H9 (cell line): ENCODE data around the gene DEGS2. TPM values are rescaled to one million over a fixed set of nuclear protein-coding genes. Genes with fewer than 3 reads are reported as not detected.
A peak's percentile ranks its signal among the peaks of the same experiment; 100 is the strongest.

Experiments
- DNase-seq: peaks from one replicate; pipeline ENCODE4 v3.0.0-alpha.2; 2017
- H2AFZ ChIP-seq: one replicate; pipeline ENCODE4 v1.6.1; 2013; ENCODE audit warnings: mild to moderate bottlenecking, low read length, control low read depth, moderate library complexity
- H2AK5ac ChIP-seq: 2 replicates; pipeline ENCODE4 v1.6.1; 2013; ENCODE audit warnings: low read length, control low read depth, mixed read lengths; ENCODE audit not compliant: insufficient read length
- H2BK120ac ChIP-seq: one replicate; pipeline ENCODE4 v1.6.1; 2013; ENCODE audit warnings: low read depth, mild to moderate bottlenecking, low read length, control low read depth, inconsistent platforms; ENCODE audit not compliant: poor library complexity, severe bottlenecking
- H2BK12ac ChIP-seq: 2 replicates; pipeline ENCODE4 v1.6.1; 2013; ENCODE audit warnings: low read length, control low read depth, mixed read lengths, low read depth; ENCODE audit not compliant: insufficient read length
- H2BK15ac ChIP-seq: 2 replicates; pipeline ENCODE4 v1.6.1; 2013; ENCODE audit warnings: low read depth, low read length, control low read depth
- H2BK20ac ChIP-seq: one replicate; pipeline ENCODE4 v1.6.1; 2013; ENCODE audit warnings: low read depth, mild to moderate bottlenecking, low read length, control low read depth, inconsistent platforms; ENCODE audit not compliant: poor library complexity, severe bottlenecking
- H2BK5ac ChIP-seq: 2 replicates; pipeline ENCODE4 v1.6.1; 2013; ENCODE audit warnings: low read length, control low read depth, mixed read lengths; ENCODE audit not compliant: insufficient read length
- H3K14ac ChIP-seq: 2 replicates; pipeline ENCODE4 v1.6.1; 2013; ENCODE audit warnings: low read length, control low read depth; ENCODE audit not compliant: insufficient read depth
- H3K18ac ChIP-seq: 2 replicates; pipeline ENCODE4 v1.6.1; 2013; ENCODE audit warnings: low read depth, mild to moderate bottlenecking, mixed read lengths, low read length, control low read depth; ENCODE audit not compliant: insufficient read length
- H3K23ac ChIP-seq: 2 replicates; pipeline ENCODE4 v1.6.1; 2013; ENCODE audit warnings: low read length, control low read depth, mixed read lengths, low read depth; ENCODE audit not compliant: insufficient read length
- H3K23me2 ChIP-seq: 2 replicates; pipeline ENCODE4 v1.6.1; 2013; ENCODE audit warnings: low read depth, mild to moderate bottlenecking, mixed read lengths, low read length, control low read depth; ENCODE audit not compliant: insufficient read length, poor library complexity, severe bottlenecking
- H3K27ac ChIP-seq: 2 replicates; pipeline ENCODE4 v1.5.1; 2013; ENCODE audit warnings: low read length, control low read depth, mixed read lengths, low read depth; ENCODE audit not compliant: insufficient read length
- H3K27me3 ChIP-seq: 2 replicates; pipeline ENCODE4 v1.6.1; 2013; ENCODE audit warnings: low read length, control low read depth, inconsistent platforms; ENCODE audit not compliant: insufficient read depth
- H3K4ac ChIP-seq: 2 replicates; pipeline ENCODE4 v1.6.1; 2013; ENCODE audit warnings: low read depth, mild to moderate bottlenecking, control low read depth, inconsistent platforms, low read length, moderate library complexity
- H3K4me1 ChIP-seq: 2 replicates; pipeline ENCODE4 v1.6.1; 2013; ENCODE audit warnings: low read length, control low read depth, inconsistent platforms; ENCODE audit not compliant: insufficient read depth
- H3K4me2 ChIP-seq: 2 replicates; pipeline ENCODE4 v1.6.1; 2013; ENCODE audit warnings: low read length, control low read depth, mixed read lengths; ENCODE audit not compliant: insufficient read length, insufficient read depth
- H3K56ac ChIP-seq: 2 replicates; pipeline ENCODE4 v1.6.1; 2013; ENCODE audit warnings: low read depth, mild to moderate bottlenecking, mixed read lengths, low read length, control low read depth; ENCODE audit not compliant: insufficient read length
- H3K79me1 ChIP-seq: 2 replicates; pipeline ENCODE4 v1.6.1; 2013; ENCODE audit warnings: low read depth, mild to moderate bottlenecking, moderate library complexity, low read length, control low read depth, inconsistent platforms; ENCODE audit not compliant: insufficient read depth, poor library complexity, severe bottlenecking
- H3K79me2 ChIP-seq: 2 replicates; pipeline ENCODE4 v1.6.1; 2013; ENCODE audit warnings: low read length, control low read depth, inconsistent platforms; ENCODE audit not compliant: insufficient read depth
- H3K9ac ChIP-seq: 2 replicates; pipeline ENCODE4 v1.6.1; 2013; ENCODE audit warnings: low read length, control low read depth, mixed read lengths; ENCODE audit not compliant: insufficient read length; ENCODE audit errors: extremely low read depth
- H3K9me3 ChIP-seq: one replicate; pipeline ENCODE4 v1.6.1; 2013; ENCODE audit warnings: low read depth, low read length, inconsistent platforms; ENCODE audit not compliant: control insufficient read depth
- H3T11ph ChIP-seq: one replicate; pipeline ENCODE4 v1.6.1; 2013; ENCODE audit warnings: mild to moderate bottlenecking, low read length, control low read depth, inconsistent platforms
- H4K20me1 ChIP-seq: one replicate; pipeline ENCODE4 v1.6.1; 2013; ENCODE audit not compliant: control insufficient read depth, insufficient read length, insufficient read depth
- H4K5ac ChIP-seq: 2 replicates; pipeline ENCODE4 v1.6.1; 2013; ENCODE audit warnings: low read depth, mild to moderate bottlenecking, mixed read lengths, low read length, control low read depth; ENCODE audit not compliant: insufficient read length
- H4K8ac ChIP-seq: replicated peaks from 2 replicates; pipeline ENCODE4 v1.6.1; 2013; ENCODE audit warnings: low read length, control low read depth, mixed read lengths, low read depth; ENCODE audit not compliant: insufficient read length
- H4K91ac ChIP-seq: 2 replicates; pipeline ENCODE4 v1.6.1; 2013; ENCODE audit warnings: low read depth, mild to moderate bottlenecking, moderate library complexity, mixed read lengths, low read length, control low read depth; ENCODE audit not compliant: insufficient read length
- H3K27ac Mint-ChIP-seq, 3 experiments: 2 replicates in 2 of 3; 3 replicates in 1 of 3; pipeline ENCODE4 v1.8.0; 2020 to 2021; ENCODE audit warnings: mixed read lengths in 3 of 3, mild to moderate bottlenecking in 1 of 3, moderate library complexity in 1 of 3
- H3K27me3 Mint-ChIP-seq: 2 replicates; pipeline ENCODE4 v1.8.0; 2021; ENCODE audit warnings: low read depth, mild to moderate bottlenecking, moderate library complexity, mixed read lengths
- H3K36me3 Mint-ChIP-seq, 3 experiments: 2 replicates in 2 of 3; 3 replicates in 1 of 3; pipeline ENCODE4 v1.8.0; 2020 to 2021; ENCODE audit warnings: low read depth in 3 of 3, mixed read lengths in 3 of 3; ENCODE audit not compliant: insufficient read depth in 1 of 3
- H3K4me1 Mint-ChIP-seq, 2 experiments: 2 replicates each; pipeline ENCODE4 v1.8.0; 2020; ENCODE audit warnings: mixed read lengths in 2 of 2
- H3K4me3 Mint-ChIP-seq, 2 experiments: 2 replicates in 1 of 2; 3 replicates in 1 of 2; pipeline ENCODE4 v1.8.0; 2020 to 2021; ENCODE audit warnings: mild to moderate bottlenecking in 2 of 2, mixed read lengths in 2 of 2, moderate library complexity in 1 of 2
- H3K9me3 Mint-ChIP-seq, 2 experiments: 2 replicates in 1 of 2; 3 replicates in 1 of 2; pipeline ENCODE4 v1.8.0; 2020; ENCODE audit warnings: mild to moderate bottlenecking in 2 of 2, mixed read lengths in 2 of 2, moderate library complexity in 1 of 2
- CTCF ChIP-seq: fragments of 200-600 bp; sonication (generic); conservative IDR thresholded peaks from 3 replicates; pipeline ENCODE4 v1.8.0; 2021; ENCODE audit warnings: antibody characterized with exemption, mild to moderate bottlenecking
- WGBS: extraction: QIAGEN DNeasy Blood & Tissue Kit; methylation state at CpG from one replicate; pipeline ENCODE4 v1.1.7; 2013; ENCODE audit warnings: missing lambda C conversion rate, low lambda C conversion rate, mixed read lengths; ENCODE audit not compliant: insufficient read length; ENCODE audit errors: extremely low coverage; 5-methylcytosine and 5-hydroxymethylcytosine counted together
- total RNA-seq: library from RNA; stranded (reverse); gene quantifications from 2 replicates; pipeline ENCODE4 v1.2.1, GENCODE V29; 2021

Gene DEGS2
- total RNA-seq, 1 experiment from 2014 or later: 0.72 TPM

DNA sequence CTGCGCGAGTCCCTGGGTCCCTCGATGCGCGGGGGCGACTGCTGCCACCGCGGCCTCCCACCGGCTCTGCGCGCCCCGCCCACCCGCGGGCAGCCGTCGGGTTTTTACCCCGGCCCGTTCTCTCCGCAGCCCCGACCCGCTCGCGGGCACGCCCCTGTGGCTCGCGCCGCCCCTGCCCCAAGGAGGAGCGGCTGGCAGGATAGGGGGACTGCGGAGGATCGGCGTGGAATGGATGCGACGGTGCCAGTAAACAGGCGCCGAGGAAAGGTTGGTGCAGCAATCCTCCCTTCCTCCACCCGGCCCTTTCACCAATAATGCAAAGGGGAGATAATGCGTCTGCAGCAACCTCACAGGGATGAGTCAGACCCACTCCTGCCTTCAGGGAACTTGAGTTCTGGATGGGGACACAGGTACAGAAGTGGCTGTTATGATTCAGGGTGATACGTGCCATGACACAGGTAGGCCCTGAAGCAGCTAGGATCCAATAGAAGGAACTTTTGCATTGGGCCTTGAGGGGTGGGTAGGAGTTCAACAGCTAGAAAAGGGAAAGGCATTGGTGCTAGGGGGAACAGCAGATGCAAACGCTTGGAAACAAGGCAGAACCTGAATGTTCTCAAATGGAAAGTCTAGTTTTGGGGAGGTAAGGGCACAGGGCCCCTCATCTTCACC, 554 bp upstream of the DEGS2 start:
- H4K8ac ChIP-seq: no peak overlapping the region

More for the DNA sequence above, 554 bp upstream of the DEGS2 start:
- no peak for TF ChIP-seq CTCF
- no peak overlapping the region for H3K27ac ChIP-seq
- no peaks in the 10 kb centered on the region for H4K20me1 ChIP-seq
- no peaks in the 10 kb centered on the region for H3K79me1 ChIP-seq
- no peak overlapping the region for H3K9ac ChIP-seq
- H3K79me2 ChIP-seq: no peaks in the 10 kb centered on the region
- WGBS: no CpG with 5 or more reads among the region's 39 CpGs
- no peak overlapping the region for H2BK20ac ChIP-seq
- Mint-ChIP-seq H3K27ac (no peak overlapping the region), H3K36me3 (peaks cover 0 to under 1% (median 0%) of the 10 kb centered on the region in 3 experiments; a peak in 2 of 7 replicates), H3K4me3 (peak overlapping the region; percentile 54 to 76), H3K4me1 (peaks cover 5 to 18% of the 10 kb centered on the region in 2 experiments), H3K27me3 (peaks cover 70% of the 10 kb centered on the region), H3K9me3 (peaks cover 3% of the 10 kb centered on the region in 2 experiments)
- H2AFZ ChIP-seq: no peak overlapping the region
- no peak overlapping the region for H3K23ac ChIP-seq
- H3K9me3 ChIP-seq: no peaks in the 10 kb centered on the region
- H3K14ac ChIP-seq: no peak overlapping the region
- peak; percentile 63 for DNase-seq
- no peak overlapping the region for H3K18ac ChIP-seq
- H3K56ac ChIP-seq: no peak overlapping the region
- no peak overlapping the region for H2BK12ac ChIP-seq
- H3K27me3 ChIP-seq: peaks cover 22% of the 10 kb centered on the region
- peak overlapping the region; percentile 59 for H3K4me2 ChIP-seq
- peaks cover 3% of the 10 kb centered on the region for H3K23me2 ChIP-seq
- no peak overlapping the region for H4K91ac ChIP-seq
- no peak overlapping the region for H2BK15ac ChIP-seq
- H2BK5ac ChIP-seq: no peak overlapping the region
- no peak overlapping the region for H2BK120ac ChIP-seq
- no peak overlapping the region for H2AK5ac ChIP-seq
- H3T11ph ChIP-seq: no peak overlapping the region
- no peaks in the 10 kb centered on the region; the same call in 1 of the 2 replicates for H3K4me1 ChIP-seq
- H3K4ac ChIP-seq: no peak overlapping the region
- H4K5ac ChIP-seq: no peak overlapping the region
